HUES6 (cell line): ENCODE data around the gene WRNIP1.

ENCODE experiments used
- H3K27ac ChIP-seq: 2 replicates; pipeline ENCODE4 v1.7.0; 2013; ENCODE audit warnings: low read depth, mild to moderate bottlenecking, low read length, inconsistent platforms
- H3K27me3 ChIP-seq: 2 replicates; pipeline ENCODE4 v1.6.1; 2013; ENCODE audit warnings: low read length; ENCODE audit not compliant: control insufficient read depth, insufficient read depth
- H3K36me3 ChIP-seq: 2 replicates; pipeline ENCODE4 v1.6.1; 2013; ENCODE audit warnings: low read length; ENCODE audit not compliant: control insufficient read depth, insufficient read depth
- H3K4me1 ChIP-seq: 2 replicates; pipeline ENCODE4 v1.6.1; 2013; ENCODE audit warnings: low read length; ENCODE audit not compliant: control insufficient read depth, insufficient read depth
- H3K4me3 ChIP-seq: 2 replicates; pipeline ENCODE4 v1.5.1; 2013; ENCODE audit warnings: low read depth, low read length
- H3K9ac ChIP-seq: one replicate; pipeline ENCODE4 v1.6.1; 2013; ENCODE audit warnings: mild to moderate bottlenecking, low read length
- H3K9me3 ChIP-seq: 2 replicates; pipeline ENCODE4 v1.6.1; 2013; ENCODE audit warnings: low read depth, low read length; ENCODE audit not compliant: control insufficient read depth, insufficient read depth

Gene WRNIP1

GRCh38 chr6:2765166-2765895, at the start of gene WRNIP1:
Gene WRNIP1, plus strand, starts transcription at chr6:2765393. Its CDS starts 230 bp downstream, at chr6:2765623.
- H3K9me3 ChIP-seq: no peaks in the 10 kb centered on the region
- no peaks in the 10 kb centered on the region for H3K27me3 ChIP-seq
- H3K4me3 ChIP-seq: peak within 1 kb of the TSS; percentile 99
- H3K4me1 ChIP-seq: peaks cover 27% of the 10 kb centered on the region
- H3K36me3 ChIP-seq: peaks cover 2% of the 10 kb centered on the region; the same call in 1 of the 2 replicates
- H3K9ac ChIP-seq: peak within 1 kb of the TSS; percentile 93
- H3K27ac ChIP-seq: peak within 1 kb of the TSS; percentile 80; the same call in 1 of the 2 replicates

GRCh38 chr6:2715737-2716136, 49.5 kb upstream of the WRNIP1 start:
- Histone ChIP-seq H3K9ac (no peak overlapping the region), H3K27me3 (no peaks in the 10 kb centered on the region), H3K9me3 (peaks cover 8% of the 10 kb centered on the region), H3K4me1 (0 out of 2 replicates have a peak, but pooled peaks cover 9% of the 10 kb centered on the region), H3K36me3 (no peaks in the 10 kb centered on the region), H3K27ac (no peak overlapping the region), H3K4me3 (no peak overlapping the region)

GRCh38 chr6:2716936-2717700, 48.1 kb upstream of the WRNIP1 start:
- H3K27ac ChIP-seq: no peak overlapping the region

GRCh38 chr6:2718334-2719092, 46.7 kb upstream of the WRNIP1 start:
- Histone ChIP-seq H3K4me3 (no peak overlapping the region), H3K9ac (no peak overlapping the region), H3K9me3 (peaks cover 7% of the 10 kb centered on the region; the same call in 1 of the 2 replicates), H3K4me1 (0 out of 2 replicates have a peak, but pooled peaks cover 9% of the 10 kb centered on the region), H3K27me3 (no peaks in the 10 kb centered on the region), H3K36me3 (no peaks in the 10 kb centered on the region), H3K27ac (no peak overlapping the region)

More at GRCh38 chr6:2716936-2717700, 48.1 kb upstream of the WRNIP1 start:
- Histone ChIP-seq H3K9me3 (0 out of 2 replicates have a peak, but pooled peaks cover 7% of the 10 kb centered on the region), H3K27me3 (no peaks in the 10 kb centered on the region), H3K36me3 (no peaks in the 10 kb centered on the region), H3K4me3 (no peak overlapping the region), H3K4me1 (0 out of 2 replicates have a peak, but pooled peaks cover 9% of the 10 kb centered on the region), H3K9ac (no peak overlapping the region)

GRCh38 chr6:2719093-2719455, 46.1 kb upstream of the WRNIP1 start:
- H3K4me3 ChIP-seq: no peak overlapping the region
- H3K4me1 ChIP-seq: 0 out of 2 replicates have a peak, but pooled peaks cover 4% of the 10 kb centered on the region
- H3K9ac ChIP-seq: no peak overlapping the region
- H3K27me3 ChIP-seq: no peaks in the 10 kb centered on the region
- H3K27ac ChIP-seq: no peak overlapping the region
- peaks cover 7% of the 10 kb centered on the region; the same call in 1 of the 2 replicates for H3K9me3 ChIP-seq
- H3K36me3 ChIP-seq: no peaks in the 10 kb centered on the region

- H3K9ac ChIP-seq: no peak overlapping the region
- peaks cover 8% of the 10 kb centered on the region; the same call in 1 of the 2 replicates for H3K4me1 ChIP-seq
Observed at GRCh38 chr6:2721219-2721618, 44.0 kb upstream of the WRNIP1 start.

GRCh38 chr6:2725364-2725988, 39.7 kb upstream of the WRNIP1 start:
- no peak overlapping the region for H3K9ac ChIP-seq
- no peaks in the 10 kb centered on the region for H3K36me3 ChIP-seq
- H3K27ac ChIP-seq: peak overlapping the region; percentile 58; the same call in 1 of the 2 replicates
- peaks cover 5% of the 10 kb centered on the region; the same call in 1 of the 2 replicates for H3K9me3 ChIP-seq
- H3K4me1 ChIP-seq: peaks cover 17% of the 10 kb centered on the region; the same call in 1 of the 2 replicates
- no peak overlapping the region for H3K4me3 ChIP-seq
- no peaks in the 10 kb centered on the region for H3K27me3 ChIP-seq

More at GRCh38 chr6:2721219-2721618, 44.0 kb upstream of the WRNIP1 start:
- Histone ChIP-seq H3K36me3 (no peaks in the 10 kb centered on the region), H3K9me3 (peaks cover 7% of the 10 kb centered on the region; the same call in 1 of the 2 replicates), H3K4me3 (no peak overlapping the region), H3K27me3 (no peaks in the 10 kb centered on the region), H3K27ac (no peak overlapping the region)

GRCh38 chr6:2725999-2726567, 39.1 kb upstream of the WRNIP1 start:
- Histone ChIP-seq H3K9me3 (peaks cover 5% of the 10 kb centered on the region; the same call in 1 of the 2 replicates), H3K4me3 (no peak overlapping the region), H3K9ac (peak overlapping the region; percentile 47), H3K4me1 (peaks cover 21% of the 10 kb centered on the region), H3K27ac (peak overlapping the region; percentile 58; the same call in 1 of the 2 replicates), H3K36me3 (no peaks in the 10 kb centered on the region), H3K27me3 (no peaks in the 10 kb centered on the region)

GRCh38 chr6:2729921-2730320, 35.3 kb upstream of the WRNIP1 start:
- Histone ChIP-seq H3K4me1 (peaks cover 47% of the 10 kb centered on the region), H3K9me3 (no peaks in the 10 kb centered on the region), H3K9ac (no peak overlapping the region), H3K27ac (no peak overlapping the region), H3K36me3 (no peaks in the 10 kb centered on the region), H3K4me3 (no peak overlapping the region), H3K27me3 (no peaks in the 10 kb centered on the region)
